KOPT-K1 (cell line): ENCODE results near the gene GABARAPL1.

Experiments used
- H3K27ac ChIP-seq: fragments of 200-600 bp; sonication (generic); 2 replicates; pipeline ENCODE4 v1.5.1; 2016; ENCODE audit warnings: antibody characterized with exemption, mild to moderate bottlenecking, low read depth, low read length; ENCODE audit not compliant: poor library complexity, severe bottlenecking
- H3K36me3 ChIP-seq: fragments of 200-600 bp; sonication (generic); 2 replicates; pipeline ENCODE4 v1.5.1; 2017; ENCODE audit warnings: antibody characterized with exemption, mild to moderate bottlenecking, low read length, moderate library complexity; ENCODE audit not compliant: insufficient read depth
- H3K9me3 ChIP-seq: fragments of 200-600 bp; sonication (generic); 2 replicates; pipeline ENCODE4 v1.5.1; 2017; ENCODE audit warnings: antibody characterized with exemption, low read length, mild to moderate bottlenecking; ENCODE audit not compliant: insufficient read depth, poor library complexity, severe bottlenecking

Gene GABARAPL1

DNA sequence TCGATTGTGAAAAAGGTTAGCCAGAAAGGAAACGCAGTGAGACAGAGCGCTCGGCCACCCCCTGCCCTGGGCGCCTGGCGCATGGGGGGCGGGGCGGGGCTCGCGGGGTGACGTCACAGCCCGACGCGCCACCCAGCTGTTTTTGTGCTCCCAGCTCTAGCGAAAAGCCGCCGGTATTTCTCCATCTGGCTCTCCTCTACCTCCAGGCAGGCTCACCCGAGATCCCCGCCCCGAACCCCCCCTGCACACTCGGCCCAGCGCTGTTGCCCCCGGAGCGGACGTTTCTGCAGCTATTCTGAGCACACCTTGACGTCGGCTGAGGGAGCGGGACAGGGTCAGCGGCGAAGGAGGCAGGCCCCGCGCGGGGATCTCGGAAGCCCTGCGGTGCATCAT, at the start of gene GABARAPL1:
Gene GABARAPL1, plus strand, starts transcription at position 139 of the 393 bp plus-strand sequence. Its CDS starts 253 bp downstream, at position 392.
- H3K27ac ChIP-seq = peak within 1 kb of the TSS; percentile 53
- H3K36me3 ChIP-seq = no peaks in the 10 kb centered on the region
- H3K9me3 ChIP-seq = no peaks in the 10 kb centered on the region

DNA sequence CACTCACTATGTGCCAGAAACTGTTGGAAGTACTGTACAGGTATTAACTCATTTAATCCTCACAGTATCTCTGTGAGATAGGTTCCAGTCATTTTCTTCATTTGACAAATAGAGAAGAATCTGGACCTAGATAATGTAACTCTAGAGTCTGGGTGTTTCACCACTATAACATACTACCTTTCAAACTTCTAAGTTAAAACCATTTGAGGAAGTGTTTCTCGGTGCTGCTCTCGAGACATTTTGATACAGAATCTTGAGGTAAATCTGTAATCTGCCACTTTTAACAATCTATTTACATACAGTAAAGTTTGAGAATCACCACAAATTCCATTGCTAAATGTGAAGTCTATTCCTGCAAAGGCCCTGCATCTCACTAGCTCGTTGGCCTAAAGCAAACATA, 49.6 kb upstream of the GABARAPL1 start:
- no peaks in the 10 kb centered on the region for H3K9me3 ChIP-seq
- no peak overlapping the region for H3K27ac ChIP-seq
- no peaks in the 10 kb centered on the region for H3K36me3 ChIP-seq

DNA sequence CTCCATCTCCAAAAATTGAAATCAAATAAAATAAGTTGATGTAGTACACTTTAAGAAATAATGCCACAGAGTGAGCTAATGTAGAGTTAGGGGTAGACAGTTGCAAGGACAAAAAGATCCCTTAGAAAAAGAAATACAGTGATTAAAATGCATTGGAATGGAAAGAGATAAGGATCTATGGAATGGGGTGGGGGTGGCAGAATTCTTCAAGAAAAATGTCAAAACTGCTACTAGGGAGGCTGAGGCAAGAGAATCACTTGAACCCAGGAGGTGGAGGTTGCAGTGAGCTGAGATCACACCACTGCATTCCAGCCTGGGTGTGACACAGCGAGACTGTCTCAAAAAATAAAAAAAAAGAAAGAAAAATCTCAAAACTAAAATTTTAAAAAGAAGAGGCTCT, 47.3 kb upstream of the GABARAPL1 start:
- Histone ChIP-seq H3K36me3 (no peaks in the 10 kb centered on the region), H3K27ac (no peak overlapping the region)

DNA sequence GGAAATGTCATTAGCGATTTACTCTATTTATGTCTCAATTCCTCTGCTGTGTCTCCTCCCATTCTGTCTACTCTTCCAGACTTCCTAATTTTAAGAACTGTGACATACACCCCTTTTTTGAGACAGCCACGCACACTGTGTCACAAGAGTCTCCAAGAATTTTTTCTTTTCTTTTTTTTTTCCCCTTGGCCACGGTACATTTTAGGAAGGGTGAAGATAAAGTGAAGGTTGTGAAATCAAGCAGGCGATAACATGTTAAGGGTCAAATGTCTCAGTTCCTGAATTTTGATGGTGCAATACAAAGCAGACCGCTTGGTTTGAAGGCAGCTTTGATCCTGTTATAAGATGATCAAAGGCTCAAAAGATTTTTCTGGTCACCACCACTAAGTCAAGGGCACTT, 45.1 kb upstream of the GABARAPL1 start:
- no peaks in the 10 kb centered on the region for H3K36me3 ChIP-seq
- H3K9me3 ChIP-seq = no peaks in the 10 kb centered on the region
- no peak overlapping the region for H3K27ac ChIP-seq

More for the DNA sequence above, 47.3 kb upstream of the GABARAPL1 start:
- no peaks in the 10 kb centered on the region for H3K9me3 ChIP-seq

DNA sequence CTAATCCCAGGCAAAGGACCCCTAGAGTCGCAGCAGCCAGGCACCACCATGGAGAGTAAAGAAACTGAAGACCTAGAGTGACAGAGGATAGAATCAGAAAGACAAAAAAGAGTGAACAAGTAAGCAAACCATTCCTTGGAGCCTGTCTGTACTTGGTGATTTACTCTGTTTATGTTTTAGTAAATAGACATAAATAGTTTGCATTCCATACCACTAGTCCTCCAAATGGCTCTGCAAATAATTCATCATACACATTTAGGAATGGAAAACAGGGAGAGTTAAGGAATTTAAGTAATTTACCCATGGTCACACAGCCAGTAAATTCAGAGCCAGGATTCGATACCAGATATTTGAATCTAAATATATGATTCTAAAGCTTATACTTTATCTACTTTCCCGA, 43.6 kb upstream of the GABARAPL1 start:
- Histone ChIP-seq H3K27ac (no peak overlapping the region), H3K36me3 (no peaks in the 10 kb centered on the region), H3K9me3 (no peaks in the 10 kb centered on the region)

DNA sequence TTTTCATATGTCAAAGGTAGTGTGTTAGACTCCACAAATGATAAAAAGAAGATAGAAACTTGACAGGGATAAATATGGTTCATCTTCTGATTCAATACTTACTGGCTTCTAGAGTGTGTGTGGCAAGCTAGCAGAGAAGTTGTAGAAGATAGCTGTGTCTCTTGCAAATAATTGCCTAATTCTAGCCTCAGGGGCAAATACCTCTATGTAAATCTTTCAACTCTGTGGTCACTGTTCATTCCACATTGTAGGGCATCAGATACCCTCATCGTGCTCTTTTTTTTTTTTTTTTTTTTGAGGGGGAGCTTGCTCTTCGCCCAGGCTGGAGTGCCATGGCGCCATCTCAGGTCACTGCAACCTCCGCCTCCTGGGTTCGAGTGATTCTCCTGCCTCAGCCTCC, 42.5 kb upstream of the GABARAPL1 start:
- Histone ChIP-seq H3K27ac (no peak overlapping the region), H3K36me3 (no peaks in the 10 kb centered on the region), H3K9me3 (no peaks in the 10 kb centered on the region)

DNA sequence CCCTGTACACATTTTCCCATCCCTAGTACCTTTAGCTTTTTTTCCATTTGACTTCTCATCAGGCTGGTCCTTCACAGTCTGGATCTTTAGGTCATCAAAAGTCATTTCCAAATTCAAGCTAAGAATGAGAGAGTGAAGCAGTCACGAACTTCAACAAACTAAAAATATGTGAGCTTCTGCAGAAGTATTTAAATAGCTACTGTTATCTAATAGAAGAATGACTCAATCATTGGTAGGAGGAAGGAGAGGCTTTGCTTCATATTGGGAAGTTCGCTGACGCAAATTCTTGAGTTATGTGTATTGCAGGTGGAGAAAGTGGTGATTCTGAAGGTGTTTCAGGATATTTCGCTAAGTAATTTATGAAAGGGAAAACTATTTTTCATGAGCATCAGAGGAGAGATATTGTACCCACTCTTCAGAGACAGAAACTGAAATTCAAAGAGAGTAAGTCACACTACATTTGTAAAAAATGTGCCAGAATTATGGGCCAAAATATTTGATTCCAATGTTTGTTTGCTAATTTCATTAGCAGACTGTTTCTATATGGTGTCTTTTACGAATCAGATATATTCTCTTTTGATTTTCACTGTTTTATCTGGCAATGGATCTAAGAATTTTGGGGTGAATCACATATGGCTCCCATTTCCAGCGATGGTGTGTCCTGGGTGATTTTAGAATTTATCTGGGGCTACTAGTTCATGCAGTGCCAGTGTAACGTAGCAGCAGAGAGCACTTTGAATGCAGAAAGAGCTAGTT, 40.5 kb upstream of the GABARAPL1 start, which contains the start of gene OLR1:
Gene OLR1, minus strand, starts transcription at position 160 of the 756 bp plus-strand sequence. Its CDS starts 55 bp downstream, at position 105.
- no peaks in the 10 kb centered on the region for H3K9me3 ChIP-seq
- H3K27ac ChIP-seq = no peak within 1 kb of the TSS
- no peaks in the 10 kb centered on the region for H3K36me3 ChIP-seq

DNA sequence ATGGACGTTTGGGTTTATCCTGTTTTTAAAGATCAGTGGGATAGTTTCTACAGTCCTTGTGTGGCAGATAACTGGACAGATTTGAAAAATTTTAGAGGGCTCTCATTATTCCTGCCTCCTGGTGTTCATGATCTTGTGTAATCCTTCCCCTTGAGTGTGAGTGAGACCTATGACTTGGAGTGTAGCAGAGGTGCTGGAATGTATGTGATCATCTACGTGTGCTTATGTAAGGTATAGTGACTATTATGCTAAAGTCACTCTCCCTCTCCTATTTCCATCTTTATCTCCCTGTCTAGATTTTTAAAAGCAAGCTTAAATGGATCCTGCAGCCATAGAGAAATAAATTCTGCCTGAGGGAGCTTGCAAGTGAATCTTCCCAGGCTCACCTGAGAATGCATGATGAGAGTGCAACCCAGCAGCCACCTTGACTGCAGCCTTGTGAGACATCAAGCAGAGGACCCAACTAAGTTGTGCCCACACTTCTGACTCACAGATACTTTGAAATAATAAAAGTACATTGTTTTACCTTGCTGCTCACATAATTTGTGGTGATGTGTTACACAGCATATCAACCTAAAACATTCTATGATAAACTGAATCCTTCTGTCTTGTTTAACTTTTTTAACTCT, 37.6 kb upstream of the GABARAPL1 start:
- Histone ChIP-seq H3K27ac (no peak overlapping the region), H3K36me3 (no peaks in the 10 kb centered on the region)

DNA sequence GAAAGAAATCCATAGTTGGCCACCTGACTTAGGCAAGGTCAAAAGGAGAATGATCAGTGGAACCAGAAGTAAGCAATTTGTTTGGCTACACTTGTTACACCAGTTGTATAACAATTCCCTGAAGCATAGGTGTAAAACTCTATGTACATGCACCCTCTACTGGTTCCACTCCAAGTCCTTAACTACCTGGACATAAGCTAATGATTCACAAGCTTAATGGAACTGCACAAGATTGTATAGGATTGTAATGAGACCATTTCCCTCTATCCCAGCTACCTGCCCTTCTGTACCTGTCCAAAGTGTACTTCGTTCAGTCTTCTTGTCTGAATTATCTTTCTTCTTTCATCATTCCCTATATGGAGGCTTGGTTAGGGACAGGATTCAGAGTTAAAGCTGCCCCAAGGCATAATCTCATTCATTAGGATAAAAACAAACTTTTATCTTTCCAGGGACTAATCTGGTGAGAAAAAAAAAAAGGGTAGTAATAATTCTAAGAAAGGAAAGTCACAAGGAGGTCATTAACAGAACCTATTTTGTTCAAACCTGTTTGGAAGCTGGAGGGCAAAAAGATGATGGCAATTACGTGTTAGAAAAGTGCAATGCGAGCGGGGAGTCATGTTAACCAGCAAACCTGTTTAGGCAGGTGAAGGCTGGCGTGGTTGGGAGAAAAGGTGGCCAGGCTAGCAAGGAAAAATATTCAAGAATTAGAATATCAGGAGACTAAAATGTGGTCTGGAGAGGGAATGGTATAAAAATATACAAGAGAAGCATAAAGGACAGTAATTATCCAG, 36.6 kb upstream of the GABARAPL1 start:
- Histone ChIP-seq H3K27ac (no peak overlapping the region), H3K36me3 (no peaks in the 10 kb centered on the region), H3K9me3 (no peaks in the 10 kb centered on the region)

More for the DNA sequence above, 37.6 kb upstream of the GABARAPL1 start:
- H3K9me3 ChIP-seq = no peaks in the 10 kb centered on the region

DNA sequence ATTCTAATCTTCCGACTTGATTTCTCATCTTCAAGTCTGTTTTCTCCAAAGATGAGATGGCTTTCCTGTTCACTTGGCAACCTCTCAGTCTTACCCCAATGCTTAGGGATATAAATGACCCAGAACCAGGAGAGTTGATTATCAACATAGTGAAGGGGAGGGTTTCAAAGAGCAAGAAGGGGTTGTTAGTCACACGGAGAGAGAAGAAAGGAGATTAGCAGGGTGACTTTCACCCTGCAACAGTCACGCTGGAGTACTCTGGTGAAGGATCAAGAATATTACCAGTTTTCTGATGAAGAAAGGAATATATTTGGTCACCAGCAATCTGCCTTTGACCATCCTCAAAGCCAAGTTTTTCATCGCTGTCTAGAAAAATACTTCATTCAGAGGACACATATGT, 33.9 kb upstream of the GABARAPL1 start, which contains the start of gene TMEM52B:
Gene TMEM52B, plus strand, starts transcription at position 212 of the 400 bp plus-strand sequence. CDS start 543 bp downstream, outside the sequence.
- no peaks in the 10 kb centered on the region for H3K36me3 ChIP-seq
- H3K9me3 ChIP-seq = no peaks in the 10 kb centered on the region

DNA sequence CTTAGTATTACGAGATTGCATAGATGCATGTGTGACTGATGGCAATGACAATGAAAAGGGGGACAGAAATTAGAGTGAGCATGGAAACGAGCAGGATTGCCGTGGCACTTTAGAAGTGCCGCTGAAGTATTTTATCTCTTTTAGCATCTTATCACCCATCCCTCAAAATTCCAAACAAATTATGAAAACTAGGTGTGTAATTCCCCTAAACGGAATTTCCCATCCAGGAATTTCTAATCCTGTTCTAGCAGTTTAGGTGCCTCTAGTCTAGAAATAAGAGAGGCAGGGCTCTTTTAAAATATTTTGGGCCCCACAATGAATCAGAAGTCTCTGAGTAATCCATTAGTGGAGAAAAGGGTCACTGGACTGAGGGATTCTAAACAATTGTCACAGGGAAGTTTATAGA, 32.9 kb upstream of the GABARAPL1 start:
- Histone ChIP-seq H3K27ac (no peak overlapping the region), H3K9me3 (no peaks in the 10 kb centered on the region), H3K36me3 (no peaks in the 10 kb centered on the region)

More for the DNA sequence above, 33.9 kb upstream of the GABARAPL1 start, which contains the start of gene TMEM52B:
- H3K27ac ChIP-seq = no peak within 1 kb of the TSS

DNA sequence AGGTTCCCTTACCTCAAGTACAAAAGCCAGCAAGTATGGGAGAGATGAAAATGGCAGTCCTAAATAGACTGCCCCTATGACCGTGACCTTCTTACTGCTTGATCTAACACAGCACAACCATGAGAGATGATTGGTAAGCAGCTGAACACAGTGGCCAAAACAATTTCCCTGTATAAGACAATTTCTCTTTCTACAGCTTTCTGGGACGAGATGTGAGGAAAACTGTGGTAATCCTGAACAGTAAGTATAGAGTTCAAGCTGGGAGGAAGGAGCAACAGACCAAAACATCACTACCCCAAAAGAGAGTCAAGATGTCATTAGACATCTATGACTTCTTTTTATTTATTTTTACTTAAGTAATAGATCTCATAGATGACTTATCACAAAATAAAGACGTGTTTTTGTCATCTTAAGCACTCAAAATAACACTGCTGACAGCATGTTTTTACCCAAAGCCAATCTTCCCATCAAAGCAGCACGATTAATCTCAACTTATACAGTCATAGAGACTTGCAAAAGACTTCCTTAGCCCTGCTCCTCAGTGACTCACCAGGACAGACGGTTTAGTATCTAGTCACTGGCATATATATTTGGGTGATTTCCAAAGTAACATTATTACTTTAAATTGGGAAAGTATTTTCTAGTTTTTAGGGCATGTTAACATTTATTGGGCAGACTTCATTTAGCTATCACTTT, 30.2 kb upstream of the GABARAPL1 start:
- Histone ChIP-seq H3K27ac (no peak overlapping the region), H3K9me3 (no peaks in the 10 kb centered on the region), H3K36me3 (no peaks in the 10 kb centered on the region)

DNA sequence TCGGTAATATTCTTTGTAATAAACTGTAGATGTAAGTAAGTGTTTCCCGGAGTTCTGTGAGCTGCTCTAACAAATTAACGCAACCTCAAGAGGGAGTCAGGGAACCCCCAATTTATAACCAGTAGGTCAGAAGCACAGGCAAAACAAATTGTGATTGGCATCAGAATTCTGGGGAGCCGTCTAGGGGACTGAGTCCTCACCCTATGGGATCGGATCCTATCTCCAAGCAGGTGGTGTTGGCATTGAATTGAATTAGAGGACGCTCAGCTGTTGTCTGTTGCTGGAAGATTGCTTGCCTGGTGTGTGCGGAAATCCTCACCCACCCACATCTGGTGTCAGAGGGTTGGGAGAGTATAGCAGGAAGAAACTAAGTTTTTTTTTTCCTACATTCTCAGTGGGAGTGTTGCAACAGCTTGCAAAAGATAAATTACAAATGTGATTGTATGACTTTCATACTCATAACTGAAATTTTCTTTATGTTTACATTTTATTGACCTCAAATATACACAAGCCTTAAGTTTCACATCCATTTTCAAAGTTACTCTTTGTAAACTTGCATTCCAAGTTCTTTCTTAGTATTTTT, 28.3 kb upstream of the GABARAPL1 start:
- H3K36me3 ChIP-seq = no peaks in the 10 kb centered on the region
- H3K27ac ChIP-seq = no peak overlapping the region
- no peaks in the 10 kb centered on the region for H3K9me3 ChIP-seq

DNA sequence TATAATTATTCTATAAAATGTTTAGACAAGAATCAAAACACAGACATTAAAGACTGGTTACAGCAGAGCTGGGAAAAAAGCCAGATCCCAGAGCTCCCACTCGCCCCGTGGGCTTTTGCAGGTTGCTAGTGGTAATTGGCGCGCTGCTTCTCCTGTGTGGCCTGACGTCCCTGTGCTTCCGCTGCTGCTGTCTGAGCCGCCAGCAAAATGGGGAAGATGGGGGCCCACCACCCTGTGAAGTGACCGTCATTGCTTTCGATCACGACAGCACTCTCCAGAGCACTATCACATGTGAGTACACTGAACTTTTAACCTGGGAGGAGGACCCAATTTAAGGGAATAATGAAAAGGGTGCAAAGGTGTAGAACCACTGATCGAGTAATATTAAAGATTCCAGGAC, 26.4 kb upstream of the GABARAPL1 start:
- no peak overlapping the region for H3K27ac ChIP-seq
- no peaks in the 10 kb centered on the region for H3K36me3 ChIP-seq
- no peaks in the 10 kb centered on the region for H3K9me3 ChIP-seq
